GM12872 (cell line): ENCODE results near the gene PPIF.

Experiments
- TF ChIP-seq, protein P1 (sequence below): IDR thresholded peaks from 3 replicates; pipeline ENCODE4 v1.5.1; 2011; ENCODE audit warnings: low read depth, mild to moderate bottlenecking, low read length, moderate library complexity; ENCODE audit not compliant: insufficient read depth

Gene PPIF

DNA sequence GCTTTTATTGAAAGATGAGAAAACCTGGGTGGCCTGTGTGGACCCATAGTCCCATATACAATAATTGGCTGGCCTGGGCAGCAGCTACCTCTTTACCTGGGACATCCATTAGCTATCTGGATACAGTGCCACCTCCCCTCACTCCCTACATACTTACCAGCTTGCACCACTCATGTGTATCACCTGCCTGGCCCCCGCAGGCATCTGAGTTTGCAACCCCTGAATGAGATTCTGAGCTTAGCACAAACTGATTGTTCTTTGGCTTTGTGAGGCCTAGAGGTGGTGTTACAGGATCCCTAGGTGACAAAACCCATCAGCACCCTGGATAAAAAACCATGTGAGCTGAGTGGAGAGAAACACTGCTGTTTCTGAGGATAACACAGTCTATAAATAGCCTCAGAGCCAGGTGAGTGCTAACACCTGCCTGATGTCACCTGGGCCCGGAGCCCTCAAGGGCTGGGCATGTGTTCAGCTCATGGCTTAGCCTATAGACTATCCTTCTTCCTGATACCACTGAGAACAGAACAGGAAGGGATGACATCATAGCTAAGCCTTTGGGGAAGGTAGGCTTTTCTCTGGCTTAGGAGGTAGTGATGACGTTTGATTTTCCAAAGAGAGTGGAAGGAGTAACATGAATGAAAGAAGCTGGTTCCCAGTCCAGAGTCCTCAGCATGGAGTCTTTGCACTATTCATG, 2.6 kb upstream of the PPIF start:
- TF ChIP-seq, protein P1, sequence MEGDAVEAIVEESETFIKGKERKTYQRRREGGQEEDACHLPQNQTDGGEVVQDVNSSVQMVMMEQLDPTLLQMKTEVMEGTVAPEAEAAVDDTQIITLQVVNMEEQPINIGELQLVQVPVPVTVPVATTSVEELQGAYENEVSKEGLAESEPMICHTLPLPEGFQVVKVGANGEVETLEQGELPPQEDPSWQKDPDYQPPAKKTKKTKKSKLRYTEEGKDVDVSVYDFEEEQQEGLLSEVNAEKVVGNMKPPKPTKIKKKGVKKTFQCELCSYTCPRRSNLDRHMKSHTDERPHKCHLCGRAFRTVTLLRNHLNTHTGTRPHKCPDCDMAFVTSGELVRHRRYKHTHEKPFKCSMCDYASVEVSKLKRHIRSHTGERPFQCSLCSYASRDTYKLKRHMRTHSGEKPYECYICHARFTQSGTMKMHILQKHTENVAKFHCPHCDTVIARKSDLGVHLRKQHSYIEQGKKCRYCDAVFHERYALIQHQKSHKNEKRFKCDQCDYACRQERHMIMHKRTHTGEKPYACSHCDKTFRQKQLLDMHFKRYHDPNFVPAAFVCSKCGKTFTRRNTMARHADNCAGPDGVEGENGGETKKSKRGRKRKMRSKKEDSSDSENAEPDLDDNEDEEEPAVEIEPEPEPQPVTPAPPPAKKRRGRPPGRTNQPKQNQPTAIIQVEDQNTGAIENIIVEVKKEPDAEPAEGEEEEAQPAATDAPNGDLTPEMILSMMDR: no peak

DNA sequence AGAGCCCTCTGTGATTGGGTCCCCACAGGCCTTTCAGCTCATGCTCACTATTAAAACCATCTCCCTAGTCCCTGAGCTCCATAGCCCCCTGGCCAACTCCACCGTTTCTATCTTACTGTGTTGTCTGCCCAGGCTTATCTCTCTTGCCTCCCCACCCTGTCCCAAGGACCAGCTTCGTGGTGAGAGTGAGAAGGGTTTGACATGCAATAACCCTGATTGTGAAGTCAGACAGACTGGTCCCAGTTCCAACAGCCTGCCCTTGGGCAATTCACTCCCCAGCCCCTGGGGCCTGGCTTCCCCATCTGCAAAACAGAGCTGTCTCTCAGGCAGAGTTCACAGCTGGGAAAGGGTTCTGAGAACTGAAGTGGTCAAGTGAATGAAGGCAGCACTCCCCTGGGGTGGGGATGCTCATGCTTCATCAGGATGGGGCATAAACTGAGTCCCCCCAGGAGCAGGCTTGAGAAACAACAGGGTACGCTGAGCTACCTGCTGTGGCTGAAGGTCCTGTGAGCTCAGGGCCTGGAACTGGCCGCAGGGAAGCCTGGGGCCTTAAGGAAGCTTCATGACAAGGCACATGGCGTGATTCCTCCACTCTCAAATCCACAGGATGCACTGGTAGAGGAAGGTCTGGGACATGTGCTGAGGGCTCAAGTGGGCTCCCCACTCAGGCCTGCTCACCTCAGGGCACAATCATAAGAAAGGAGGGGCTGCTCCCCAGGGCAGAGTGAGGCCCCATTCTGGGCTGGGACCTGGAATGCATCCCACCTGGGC, 1.8 kb upstream of the PPIF start:
- TF ChIP-seq, protein P1: no peak

DNA sequence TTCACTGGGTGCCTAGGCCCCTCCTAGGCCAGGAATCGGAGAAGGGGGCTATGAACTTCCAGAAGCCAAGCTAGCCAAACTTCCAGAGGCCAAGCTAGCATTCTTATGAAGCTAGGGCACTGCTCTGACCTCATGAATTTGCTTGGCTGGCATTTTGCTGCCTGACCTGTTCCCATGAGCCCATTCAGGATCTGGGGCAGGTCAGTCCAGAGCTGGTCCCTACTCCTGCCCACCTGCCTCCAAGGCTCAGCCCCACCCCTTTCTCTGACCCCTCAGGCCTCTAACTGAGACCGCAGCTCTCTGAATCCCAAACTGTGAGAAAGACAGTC, 1.3 kb upstream of the PPIF start:
- TF ChIP-seq, protein P1: no peak

GRCh38 chr10:79346388-79347225, 662 bp upstream of the PPIF start:
- TF ChIP-seq, protein P1: no peak

GRCh38 chr10:79347894-79348639, 798 bp downstream of the PPIF start:
- TF ChIP-seq, protein P1: no peak

DNA sequence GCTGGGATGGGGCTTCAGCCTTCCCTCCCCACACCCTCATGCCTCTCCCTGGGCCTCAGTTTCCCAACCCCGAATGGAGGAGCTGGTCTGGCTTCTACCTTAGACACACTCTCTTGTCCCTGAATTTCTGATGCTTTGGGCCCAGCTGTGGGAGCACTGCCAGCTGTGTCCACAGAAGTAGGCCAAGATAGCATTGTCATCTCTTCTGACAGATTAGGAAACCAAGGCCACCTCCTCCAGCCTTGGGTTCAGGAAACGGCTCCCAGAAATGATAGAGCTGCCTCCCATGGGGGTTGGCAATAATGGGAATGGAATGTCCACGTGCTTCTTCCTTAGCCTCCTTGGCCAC, 1.3 kb downstream of the PPIF start:
- TF ChIP-seq, protein P1: no peak
